Activated CD8-positive, alpha-beta memory T cell treated with anti-CD3 and anti-CD28 coated beads for 36 hours (primary cell): ENCODE measurements around the gene PRM3. TPM values are rescaled to one million over a fixed set of nuclear protein-coding genes. Genes with fewer than 3 reads are reported as not detected.
"Not testable (repeated sequence)": the region's sequence is repeated elsewhere in the genome, so short reads cannot be mapped to it uniquely, and the experiment has no call there.

Experiments
- CTCF ChIA-PET: fragments of 350-600 bp; sonication (Branson Sonifier 250); formaldehyde crosslinking; loops from one replicate; lab custom pipeline; 2021; ENCODE audit warnings: antibody characterized with exemption; lab: Charles Lee
- POLR2A ChIA-PET: fragments of 350-600 bp; sonication (Branson Sonifier 250); formaldehyde crosslinking; loops from one replicate; lab custom pipeline; 2021; ENCODE audit warnings: antibody characterized with exemption; lab: Charles Lee
- total RNA-seq, 2 experiments: library from RNA; stranded (reverse); gene quantifications; one replicate each; pipeline ENCODE4 v1.2.3, GENCODE V29; 2021

The PRM3 gene
- total RNA-seq, 2 experiments from 2014 or later: not detected

DNA sequence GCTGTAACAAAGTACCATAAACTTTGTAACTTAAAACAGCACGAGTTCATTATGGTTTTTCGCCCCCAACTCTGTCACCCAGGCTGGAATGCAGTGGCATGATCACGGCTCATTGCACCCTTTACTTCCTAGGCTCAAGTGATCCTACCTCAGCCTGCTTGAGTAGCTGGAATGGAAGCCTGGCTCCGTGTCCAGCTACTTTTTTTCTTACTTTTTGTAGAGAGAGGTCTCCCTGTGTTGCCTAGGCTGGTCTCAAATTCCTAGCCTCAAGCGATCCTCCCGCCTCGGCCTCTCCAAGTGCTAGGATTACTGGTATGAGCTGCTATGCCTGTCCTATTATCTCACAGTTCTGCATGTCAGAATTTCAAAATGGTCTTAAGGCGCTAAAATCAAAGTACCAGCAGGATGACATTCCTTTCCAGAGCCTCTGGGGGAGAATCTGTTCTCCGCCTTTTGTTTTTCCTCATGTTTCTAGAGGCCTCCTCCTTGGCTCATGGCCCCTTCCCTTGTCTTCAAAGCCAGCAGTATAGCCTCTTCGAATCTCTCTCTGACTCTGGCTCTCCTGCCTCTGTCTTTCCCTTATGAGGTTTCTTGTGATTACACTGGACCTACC, 17.8 kb upstream of the PRM3 start:
- ChIA-PET POLR2A (no interaction called here), CTCF (interaction anchor here (1.3 kb wide), 1 partner anchor 241 kb away, joined by 4 read pairs; no protein-coding TSS in a partner anchor)

DNA sequence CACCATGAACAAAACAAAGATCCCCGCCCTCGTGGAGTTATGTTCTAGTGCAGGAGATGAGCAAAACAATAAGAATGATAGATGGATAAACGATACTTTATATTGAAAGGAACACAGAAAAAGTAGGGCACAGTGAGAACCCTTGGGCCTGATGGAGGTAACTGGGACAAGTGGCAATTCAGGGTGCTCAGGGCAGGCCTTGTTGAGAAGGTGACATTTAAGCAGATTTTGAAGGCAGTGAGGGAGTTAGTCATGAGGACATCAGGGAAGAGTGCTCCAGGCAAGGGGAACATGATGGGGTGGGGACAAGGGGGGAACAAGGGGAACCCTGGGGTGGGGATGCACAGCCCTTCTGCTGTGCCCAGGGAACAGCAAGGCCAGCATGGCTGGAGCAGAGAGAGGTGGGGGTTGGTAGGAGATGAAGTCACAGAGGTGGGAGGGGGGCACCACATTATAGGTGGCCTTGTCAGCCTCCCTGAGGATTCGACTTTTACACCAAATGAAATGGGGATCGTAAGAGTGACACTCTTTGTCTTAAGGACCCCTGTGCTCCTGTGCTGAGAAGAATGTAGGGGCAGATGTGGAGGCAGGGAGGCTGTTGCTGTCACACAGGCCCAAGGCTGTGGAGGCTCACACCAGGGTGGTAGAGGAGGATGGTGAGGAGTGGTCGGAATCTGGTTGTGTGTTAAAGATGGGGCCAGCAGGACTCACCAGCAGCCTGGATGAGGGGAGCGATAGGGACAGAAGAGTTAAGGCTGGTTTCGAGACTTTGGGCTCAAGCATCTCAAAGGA, 16.9 kb upstream of the PRM3 start:
- CTCF ChIA-PET: no interaction called here
- POLR2A ChIA-PET: no interaction called here

DNA sequence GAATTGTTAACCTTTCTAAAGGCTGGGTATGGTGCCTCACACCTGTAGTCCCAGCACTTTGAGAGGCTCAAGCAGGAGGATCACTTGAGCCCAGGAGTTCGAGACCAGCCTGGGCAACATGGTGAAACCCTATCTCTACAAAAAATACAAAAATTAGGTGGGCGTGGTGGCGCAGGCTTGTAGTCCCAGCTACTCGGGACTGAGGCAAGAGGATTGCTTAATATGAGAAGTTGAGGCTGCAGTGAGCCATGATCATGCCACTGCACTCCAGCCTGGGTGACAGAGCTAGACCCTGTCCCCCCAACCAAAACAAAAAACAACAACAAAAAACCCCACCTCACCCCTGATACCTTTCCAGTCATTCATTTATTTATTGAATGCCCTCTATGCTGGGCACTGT, 16.3 kb upstream of the PRM3 start:
- CTCF ChIA-PET: not testable (repeated sequence)

DNA sequence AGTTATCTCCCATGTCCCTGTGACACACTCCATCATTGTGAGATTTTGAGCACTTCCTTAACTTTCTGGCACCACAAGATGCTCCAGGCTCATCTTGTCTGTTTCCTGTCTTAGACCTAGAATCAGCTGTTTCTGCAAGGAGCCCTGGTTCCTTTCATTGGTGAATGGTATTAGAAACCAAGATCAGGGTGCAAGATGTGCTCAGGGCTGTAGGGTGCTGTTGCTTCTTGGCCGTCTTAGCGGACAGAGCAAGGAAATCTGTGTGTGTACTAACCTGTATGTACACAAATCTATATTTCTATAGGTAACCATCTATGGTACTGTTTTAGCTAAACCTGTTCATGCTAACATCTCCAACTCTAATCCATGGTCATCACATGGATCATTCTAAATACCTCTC, 15.8 kb upstream of the PRM3 start:
- CTCF ChIA-PET: interaction anchor here (0.6 to 0.8 kb wide), 2 partner anchors 14 to 31 kb away, joined by 3 read pairs; no protein-coding TSS in a partner anchor
- POLR2A ChIA-PET: no interaction called here

More for the DNA sequence above, 16.3 kb upstream of the PRM3 start:
- POLR2A ChIA-PET: not testable (repeated sequence)

DNA sequence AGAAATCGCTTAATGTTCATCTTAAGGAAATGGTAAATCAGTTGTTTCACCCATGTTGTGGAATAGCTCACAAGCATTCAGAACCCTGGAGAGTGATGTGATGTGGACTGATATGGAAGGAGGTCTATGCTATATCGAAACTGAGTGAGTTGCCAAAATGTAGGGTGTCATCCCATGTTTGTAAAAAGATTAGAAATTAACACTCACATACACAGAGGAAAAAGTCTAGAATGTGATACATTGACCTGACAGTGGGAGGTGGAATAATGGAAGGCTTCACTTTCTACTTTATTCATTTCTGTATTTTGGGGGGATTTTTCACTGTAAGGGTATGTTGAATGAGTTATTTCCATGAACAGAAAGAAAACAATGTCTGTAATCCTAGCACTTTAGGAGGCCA, 12.4 kb upstream of the PRM3 start:
- ChIA-PET CTCF (interaction anchor here (0.5 to 1.9 kb wide), 6 partner anchors 12 to 321 kb away, joined by 3 to 8 read pairs (median 3); no protein-coding TSS in a partner anchor), POLR2A (no interaction called here)

DNA sequence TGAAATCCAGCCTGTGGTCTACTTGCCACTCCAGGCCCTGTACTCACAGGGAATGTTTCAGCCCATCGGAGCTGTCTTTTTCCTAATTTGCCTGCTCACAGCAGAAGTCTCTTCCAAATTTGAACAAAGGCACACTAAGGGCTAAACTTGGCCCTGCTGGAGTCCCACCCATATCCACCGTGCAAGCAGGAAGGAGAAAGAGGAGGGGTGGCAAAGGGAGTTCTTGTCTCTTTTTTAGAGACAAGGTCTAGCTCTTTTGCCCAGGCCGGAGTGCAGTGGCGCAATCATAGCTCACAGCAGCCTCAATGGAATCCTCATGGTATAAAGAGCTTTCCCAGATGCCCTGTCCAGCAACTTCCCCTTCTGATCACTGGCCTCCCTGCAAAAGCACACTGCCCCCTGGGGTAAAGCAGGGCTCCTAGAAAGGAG, 10.4 kb upstream of the PRM3 start:
- ChIA-PET CTCF (no interaction called here), POLR2A (no interaction called here)

DNA sequence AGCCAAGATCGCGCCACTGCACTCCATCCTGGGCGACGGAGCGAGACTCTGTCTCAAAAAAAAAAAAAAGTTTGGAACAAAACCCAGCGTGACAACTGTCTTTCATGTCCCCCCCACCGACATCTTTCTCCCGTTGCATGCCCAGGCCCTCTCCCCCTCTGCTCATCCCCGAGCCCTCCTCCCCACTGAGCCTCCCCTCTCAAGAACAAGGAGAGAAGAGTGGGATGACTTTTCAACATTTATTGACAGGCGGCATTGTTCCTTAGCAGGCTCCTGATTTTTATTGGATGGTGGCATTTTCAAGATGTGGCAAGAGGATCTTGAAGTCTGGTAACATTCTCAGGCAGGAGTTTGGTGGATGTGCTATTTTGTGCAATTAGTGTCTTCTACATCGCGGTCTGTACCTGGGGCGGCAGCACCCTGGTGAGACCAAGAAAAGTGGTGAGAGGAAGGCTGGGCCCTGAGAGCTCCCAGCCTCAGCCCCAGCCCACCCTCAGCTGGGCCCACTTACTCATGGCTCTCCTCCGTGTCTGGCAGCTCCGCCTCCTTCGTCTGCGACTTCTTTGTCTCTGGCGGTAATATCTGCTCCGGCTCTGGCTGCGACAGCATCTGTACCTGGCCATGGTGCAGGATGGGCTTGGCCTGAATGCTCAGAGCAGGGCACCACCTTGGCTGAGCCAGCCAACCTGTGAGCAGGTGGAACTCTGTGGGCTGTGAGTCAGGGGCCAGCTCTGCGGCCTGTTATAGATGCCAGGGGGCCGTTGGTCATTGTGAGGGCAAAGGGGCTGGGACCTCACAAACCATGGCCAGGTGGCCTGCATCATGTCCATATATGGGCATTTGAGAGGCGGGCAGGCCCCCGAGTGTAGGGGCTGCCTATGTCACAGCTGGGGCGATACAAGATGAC, 7.4 kb upstream of the PRM3 start, which contains the start of gene PRM1:
Gene PRM1, minus strand, starts transcription at position 715 of the 907 bp plus-strand sequence. Its CDS starts 92 bp downstream, at position 623.
- ChIA-PET POLR2A (no interaction called here), CTCF (interaction anchor here (0.6 to 1.3 kb wide), 3 partner anchors 11 to 91 kb away, joined by 3 to 5 read pairs (median 4); no protein-coding TSS in a partner anchor)

DNA sequence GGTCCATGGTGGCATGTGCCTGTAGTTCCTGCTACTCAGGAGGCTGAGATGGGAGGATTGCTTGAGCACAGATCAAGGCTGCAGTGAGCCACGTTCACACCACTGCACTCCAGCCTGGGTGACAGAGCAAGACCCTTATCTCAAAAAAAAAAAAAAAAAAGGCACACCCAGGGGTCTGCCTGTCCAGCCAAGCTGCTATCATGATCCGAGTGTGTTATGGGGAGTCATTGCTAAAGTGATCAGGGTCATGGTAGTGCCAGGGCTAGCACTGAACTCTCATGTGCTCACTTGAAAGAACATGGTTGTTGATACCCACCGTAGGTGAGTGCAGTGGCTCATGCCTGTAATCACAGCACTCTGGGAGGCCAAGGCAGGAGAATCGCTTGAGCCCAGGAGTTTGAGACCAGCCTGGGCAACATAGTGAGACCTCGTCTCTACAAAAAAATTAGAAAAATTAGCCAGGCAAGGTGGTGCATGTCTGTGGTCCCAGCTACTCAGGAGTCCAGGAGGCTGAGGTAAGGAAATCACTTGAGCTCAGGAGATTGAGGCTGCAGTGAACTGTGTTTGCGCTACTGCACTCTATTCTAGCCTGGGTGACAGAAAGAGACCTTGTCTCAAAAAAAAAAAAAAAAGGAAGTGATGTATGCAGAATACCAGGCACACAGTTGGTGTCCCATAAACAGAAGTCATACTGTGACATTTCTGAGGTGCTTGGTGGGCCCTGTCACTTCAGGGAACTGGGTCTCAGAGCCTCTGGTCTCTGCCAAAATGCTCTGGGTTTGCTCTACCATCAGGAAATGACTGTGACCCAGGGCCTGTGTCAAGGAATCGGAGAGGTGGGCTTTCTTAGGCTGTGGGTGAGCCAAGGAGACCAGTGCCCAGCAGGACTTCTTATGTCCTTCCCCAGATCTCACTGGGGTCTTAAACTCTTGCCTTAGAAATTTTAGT, 5.5 kb upstream of the PRM3 start:
- ChIA-PET POLR2A (no interaction called here), CTCF (interaction anchor here (1.0 to 1.3 kb wide), 2 partner anchors 15 to 93 kb away, joined by 3 to 4 read pairs; no protein-coding TSS in a partner anchor)

DNA sequence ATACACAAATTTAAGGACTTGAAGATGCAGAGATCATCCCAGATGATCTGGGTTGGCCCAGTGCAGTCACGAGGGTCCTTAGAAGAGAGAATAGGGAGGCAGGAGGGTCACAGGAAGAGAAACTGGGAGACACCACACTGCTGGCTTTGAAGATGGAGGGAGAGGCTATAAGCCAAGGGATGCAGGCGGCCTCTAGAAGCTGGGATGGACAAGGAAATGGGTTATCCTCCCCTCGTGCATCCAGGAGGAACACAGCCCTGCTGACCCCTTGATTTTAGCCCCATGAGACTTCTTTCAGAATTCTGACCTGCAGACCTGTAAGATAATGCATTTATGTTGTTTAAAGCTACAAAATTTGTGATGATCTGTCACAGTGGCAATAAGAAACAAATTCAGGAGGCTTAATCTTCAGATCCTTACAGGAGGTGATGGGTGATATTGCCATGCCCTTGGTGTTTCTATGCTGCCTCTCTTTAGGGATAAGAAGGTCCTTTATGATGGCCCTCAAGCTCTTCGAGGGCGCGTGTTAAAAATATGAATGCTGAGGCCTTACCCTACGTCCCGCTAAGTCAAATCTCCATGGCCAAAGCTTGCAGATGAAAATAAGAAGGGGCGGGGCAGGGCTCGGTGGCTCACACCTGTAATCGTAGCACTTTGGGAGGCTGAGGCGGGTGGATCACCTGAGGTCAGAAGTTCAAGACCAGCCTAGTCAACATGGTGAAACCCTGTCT, 4.3 kb upstream of the PRM3 start:
- CTCF ChIA-PET: no interaction called here
- POLR2A ChIA-PET: no interaction called here

DNA sequence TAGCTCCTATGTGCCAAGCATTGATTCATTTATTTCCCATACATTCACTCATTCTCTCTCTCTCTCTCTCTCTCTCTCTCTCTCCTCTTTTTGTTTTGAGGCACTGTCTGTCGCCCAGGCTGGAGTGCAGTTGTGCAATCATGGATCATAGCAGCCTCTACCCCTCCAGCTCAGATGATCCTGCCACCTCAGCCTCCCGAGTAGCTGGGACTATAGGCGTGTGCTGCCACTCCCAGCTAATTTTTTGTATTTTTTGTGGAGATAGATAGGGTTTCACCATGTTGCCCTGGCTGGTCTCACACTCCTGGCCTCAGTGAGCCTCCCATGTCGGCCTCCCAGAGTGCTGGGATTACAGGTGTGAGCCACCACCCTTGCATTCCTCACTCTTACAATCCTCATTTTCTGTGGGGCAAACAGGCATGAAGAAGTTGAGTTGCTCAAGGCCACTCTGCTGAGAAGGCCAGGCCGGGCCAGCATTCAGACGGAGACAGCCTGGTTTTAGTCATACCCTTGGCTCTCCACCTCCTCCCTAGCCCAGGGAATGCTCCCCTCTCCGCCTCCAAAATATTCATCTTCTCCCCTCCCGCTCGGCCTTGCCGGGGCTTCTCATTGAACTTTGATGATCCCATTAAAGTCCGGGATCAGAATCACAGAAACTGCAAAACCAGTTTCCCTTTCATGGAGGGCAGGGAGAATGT, 3.6 kb upstream of the PRM3 start:
- ChIA-PET CTCF (no interaction called here), POLR2A (interaction anchor here (0.7 kb wide), 1 partner anchor 420 kb away, joined by 3 read pairs; no protein-coding TSS in a partner anchor)

DNA sequence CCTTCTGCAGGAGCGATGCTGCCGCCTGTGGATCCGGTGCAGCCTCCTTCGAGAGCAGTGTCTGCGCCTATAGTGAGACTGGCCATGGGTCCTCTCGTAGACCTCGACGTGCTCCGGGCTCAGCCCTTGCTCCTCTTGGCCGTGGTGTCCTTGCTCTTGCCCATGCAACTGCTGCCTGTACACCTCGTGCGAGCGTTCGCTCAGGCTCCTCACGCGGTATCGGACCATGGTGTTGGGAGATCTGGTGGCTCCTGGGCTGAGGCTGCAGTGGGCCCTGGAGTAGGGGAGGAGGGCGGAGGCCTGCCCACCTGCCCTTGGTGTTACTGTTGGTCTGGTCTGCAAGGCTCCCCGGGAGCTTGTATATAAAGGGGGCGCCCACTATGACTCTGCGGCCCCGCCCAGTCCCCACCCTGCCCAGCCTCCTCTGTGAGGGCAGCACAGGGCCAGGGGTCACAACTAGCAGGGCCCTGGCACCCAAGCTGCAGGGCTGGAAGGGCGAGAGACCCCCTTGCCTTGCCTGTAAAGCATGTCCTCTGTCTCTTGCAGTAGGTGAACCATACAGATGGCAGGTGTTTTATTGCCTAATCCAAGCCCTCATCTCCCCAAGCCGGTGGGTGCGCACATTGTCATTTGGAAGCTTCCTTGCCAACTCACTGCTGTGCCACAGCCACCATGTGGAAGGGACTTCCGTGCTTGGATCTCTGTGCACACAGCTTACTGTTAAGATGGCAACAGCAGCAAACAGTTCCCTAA, 2.9 kb upstream of the PRM3 start, which contains the start of gene PRM2:
Gene PRM2, minus strand, starts transcription at position 338 of the 753 bp plus-strand sequence. Its CDS starts 110 bp downstream, at position 228.
- ChIA-PET POLR2A (interaction anchor here (0.7 kb wide), 1 partner anchor 420 kb away, joined by 3 read pairs; no protein-coding TSS in a partner anchor), CTCF (no interaction called here)

DNA sequence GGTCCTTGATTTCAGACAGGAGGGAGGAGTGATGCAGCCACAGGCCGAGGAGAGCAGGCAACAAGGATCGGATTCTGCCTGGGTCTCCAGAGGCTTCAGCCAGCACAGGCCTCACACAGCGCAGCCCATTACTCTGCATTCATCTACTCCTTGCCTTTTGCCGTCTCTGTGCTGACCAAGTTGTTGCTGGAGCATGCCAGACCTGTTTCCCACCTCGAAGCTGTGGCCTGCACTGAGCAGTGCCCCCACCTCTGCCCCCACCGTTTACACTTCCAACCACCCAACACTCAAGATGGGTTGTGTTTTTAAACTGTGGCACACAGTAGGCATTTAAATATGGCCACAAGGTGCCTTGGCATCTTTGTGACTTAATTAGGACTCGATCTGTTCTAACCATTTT, 1.5 kb upstream of the PRM3 start:
- ChIA-PET CTCF (interaction anchor here (0.6 kb wide), 1 partner anchor 14 kb away, joined by 3 read pairs; no protein-coding TSS in a partner anchor), POLR2A (no interaction called here)

DNA sequence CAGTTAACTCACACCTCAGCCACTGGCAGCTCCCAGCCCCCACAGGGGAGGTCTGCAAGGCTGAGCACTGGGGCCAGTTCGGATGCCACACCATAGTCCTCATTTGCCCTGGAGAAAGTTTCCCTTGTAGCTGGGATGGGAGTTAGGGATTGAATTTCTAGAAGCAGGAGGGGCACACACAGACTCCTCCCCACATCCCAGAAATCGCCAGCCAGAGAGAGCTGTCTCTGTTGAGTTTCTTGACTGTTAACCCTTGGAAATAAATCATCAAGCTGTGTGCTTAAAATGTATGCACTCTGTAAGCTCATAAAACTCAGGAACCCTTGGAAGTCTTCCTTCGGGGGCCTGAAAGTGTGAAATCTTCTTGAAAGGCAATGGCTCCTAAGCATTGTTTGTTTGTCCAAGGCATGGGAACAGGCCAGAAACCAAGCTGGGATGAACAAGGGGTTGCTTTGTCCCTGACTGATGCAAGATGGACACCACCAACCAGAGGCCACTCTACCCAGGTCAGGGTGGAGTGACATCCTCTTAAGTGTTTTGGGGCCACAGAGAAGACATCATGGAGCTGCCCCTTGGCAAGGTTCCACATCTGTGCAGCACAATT, 394 bp upstream of the PRM3 start:
- ChIA-PET CTCF (interaction anchor here (1.0 kb wide), 1 partner anchor 302 kb away, joined by 3 read pairs; no protein-coding TSS in a partner anchor), POLR2A (interaction anchor here (0.6 kb wide), 1 partner anchor 49 kb away, joined by 3 read pairs; no protein-coding TSS in a partner anchor)

DNA sequence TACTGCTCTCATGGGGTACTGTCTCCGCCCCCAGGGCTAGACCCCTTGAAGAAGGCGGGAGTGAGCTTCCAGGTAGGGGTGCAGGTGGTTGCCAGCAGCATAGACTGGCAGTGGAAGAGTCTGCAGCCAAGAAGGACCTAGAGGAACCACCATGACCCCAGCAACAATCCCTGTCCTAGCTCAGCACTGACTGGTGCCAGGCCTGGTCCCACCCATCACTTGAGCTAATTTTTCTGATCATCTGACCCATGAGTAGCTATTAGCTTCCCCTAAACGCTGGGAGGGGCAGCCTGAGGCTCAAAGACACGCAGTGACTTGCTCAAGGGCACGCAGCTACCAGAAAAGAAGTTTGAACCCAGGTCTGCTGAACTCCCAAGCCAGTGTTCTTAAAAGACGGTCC, 945 bp downstream of the PRM3 start:
- CTCF ChIA-PET: no interaction called here
- POLR2A ChIA-PET: no interaction called here

DNA sequence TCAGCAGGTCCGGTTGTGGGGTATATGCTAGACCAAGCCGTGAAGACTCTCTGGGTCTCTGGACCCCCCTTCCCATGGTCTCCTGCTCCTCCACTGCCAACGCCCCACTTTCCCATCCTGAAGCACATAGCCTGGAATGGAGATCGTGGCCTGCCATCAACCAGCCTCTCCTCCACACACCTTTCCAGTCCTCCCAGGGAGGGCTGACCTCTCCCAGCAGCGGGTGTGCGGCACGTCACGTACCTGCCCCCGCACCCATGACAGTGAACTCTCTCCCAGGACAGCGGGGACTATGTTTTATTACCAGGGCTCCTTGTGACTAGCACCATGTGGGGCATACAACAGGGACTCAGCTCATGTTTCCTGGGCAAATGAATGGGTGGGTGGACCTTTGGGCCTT, 1.8 kb downstream of the PRM3 start:
- POLR2A ChIA-PET: no interaction called here
- CTCF ChIA-PET: no interaction called here
